ENCODE results near the gene HLA-DOB. TPM values are rescaled to one million over a fixed set of nuclear protein-coding genes. Genes with fewer than 3 reads are reported as not detected.
"Not testable (repeated sequence)": the region's sequence is repeated elsewhere in the genome, so short reads cannot be mapped to it uniquely, and the experiment has no call there.

Gene HLA-DOB
- total RNA-seq, 1 experiment from 2014 or later, result 8.2 TPM

- H3K4me3 ChIP-seq, result no peak overlapping the region
- DNase-seq, result no peak
- H3K9me3 ChIP-seq, result no peaks in the 10 kb centered on the region
- H3K27me3 ChIP-seq, result peaks cover 11% of the 10 kb centered on the region
- no peaks in the 10 kb centered on the region for H3K36me3 ChIP-seq
These were observed 23.8 kb downstream of the HLA-DOB start for GRCh38 chr6:32792901-32793435.

GRCh38 chr6:32790306-32790705 lies 26.5 kb downstream of the HLA-DOB start:
- H3K27me3 ChIP-seq, result peaks cover 6% of the 10 kb centered on the region
- H3K9me3 ChIP-seq, result no peaks in the 10 kb centered on the region
- no peak for DNase-seq
- H3K4me3 ChIP-seq, result no peak overlapping the region
- H3K36me3 ChIP-seq, result no peaks in the 10 kb centered on the region

GRCh38 chr6:32785781-32786533 lies 30.8 kb downstream of the HLA-DOB start:
- no peaks in the 10 kb centered on the region for H3K36me3 ChIP-seq
- H3K4me3 ChIP-seq, result no peak overlapping the region
- no peak for DNase-seq
- H3K27me3 ChIP-seq, result peaks cover 6% of the 10 kb centered on the region
- no peaks in the 10 kb centered on the region for H3K9me3 ChIP-seq

- not testable (repeated sequence) for H3K9me3 ChIP-seq, H3K27me3 ChIP-seq, DNase-seq, H3K4me3 ChIP-seq, H3K36me3 ChIP-seq
These were observed 33.9 kb downstream of the HLA-DOB start for GRCh38 chr6:32782923-32783322.

GRCh38 chr6:32779036-32779435 lies 37.8 kb downstream of the HLA-DOB start:
- H3K9me3 ChIP-seq, result no peaks in the 10 kb centered on the region
- DNase-seq, result no peak
- peaks cover 4% of the 10 kb centered on the region; the same call in 1 of the 2 replicates for H3K27me3 ChIP-seq
- no peaks in the 10 kb centered on the region for H3K36me3 ChIP-seq
- H3K4me3 ChIP-seq, result no peak overlapping the region

- H3K9me3 ChIP-seq, result no peaks in the 10 kb centered on the region
- DNase-seq, result no peak
- H3K4me3 ChIP-seq, result no peak overlapping the region
- peaks cover 15% of the 10 kb centered on the region for H3K27me3 ChIP-seq
- H3K36me3 ChIP-seq, result no peaks in the 10 kb centered on the region
These were observed 41.7 kb downstream of the HLA-DOB start for GRCh38 chr6:32775071-32775470.

- H3K36me3 ChIP-seq, result no peaks in the 10 kb centered on the region
- H3K9me3 ChIP-seq, result no peaks in the 10 kb centered on the region
- DNase-seq, result no peak
- no peak overlapping the region for H3K4me3 ChIP-seq
- peaks cover 15% of the 10 kb centered on the region for H3K27me3 ChIP-seq
These were observed 42.4 kb downstream of the HLA-DOB start for GRCh38 chr6:32774426-32774825.

- H3K36me3 ChIP-seq, result no peaks in the 10 kb centered on the region
- H3K27me3 ChIP-seq, result peaks cover 16% of the 10 kb centered on the region
- H3K4me3 ChIP-seq, result no peak overlapping the region
- DNase-seq, result no peak
- no peaks in the 10 kb centered on the region for H3K9me3 ChIP-seq
These were observed 44.1 kb downstream of the HLA-DOB start for GRCh38 chr6:32772656-32773055.

GRCh38 chr6:32764048-32764447 lies 52.8 kb downstream of the HLA-DOB start:
- no peaks in the 10 kb centered on the region for H3K9me3 ChIP-seq
- H3K27me3 ChIP-seq, result peaks cover 11% of the 10 kb centered on the region; the same call in 1 of the 2 replicates

GRCh38 chr6:32763421-32763820 lies 53.4 kb downstream of the HLA-DOB start, which contains the start of gene HLA-DQB2:
TSS of gene HLA-DQB2 (minus strand) at chr6:32763532. CDS start at chr6:32763470, 62 bp downstream.
- H3K36me3 ChIP-seq, result no peaks in the 10 kb centered on the region
- H3K4me3 ChIP-seq, result no peak within 1 kb of the TSS
- no peaks in the 10 kb centered on the region for H3K9me3 ChIP-seq
- peaks cover 11% of the 10 kb centered on the region; the same call in 1 of the 2 replicates for H3K27me3 ChIP-seq
- DNase-seq, result no peak

More at GRCh38 chr6:32764048-32764447, 52.8 kb downstream of the HLA-DOB start:
- no peak for DNase-seq
- H3K4me3 ChIP-seq, result no peak overlapping the region
- no peaks in the 10 kb centered on the region for H3K36me3 ChIP-seq

Other genes with a start within 250 kb of the HLA-DOB start
- not detected in 2 replicates for gene HLA-DRB1, start 227.2 kb downstream of the HLA-DOB start, total RNA-seq (2014; rRNA removed; shearing (Covaris generic); ENCODE audit: low replicate concordance)
- gene HLA-DQA1, start 179.6 kb downstream of the HLA-DOB start, total RNA-seq (2014; rRNA removed; shearing (Covaris generic); ENCODE audit: low replicate concordance), result not detected in 2 replicates
- not detected in 2 replicates for gene HLA-DQB1, start 150.3 kb downstream of the HLA-DOB start, total RNA-seq (2014; rRNA removed; shearing (Covaris generic); ENCODE audit: low replicate concordance)
- gene HLA-DQA2, start 75.6 kb downstream of the HLA-DOB start, total RNA-seq (2014; rRNA removed; shearing (Covaris generic); ENCODE audit: low replicate concordance), result not detected in 2 replicates
- gene HLA-DQB2, start 53.5 kb downstream of the HLA-DOB start, total RNA-seq (2014; rRNA removed; shearing (Covaris generic); ENCODE audit: low replicate concordance), result not detected in 2 replicates
- 87.2 and 112 TPM in 2 replicates for gene TAP2, start 21.7 kb upstream of the HLA-DOB start, total RNA-seq (2014; rRNA removed; shearing (Covaris generic); ENCODE audit: low replicate concordance)
- gene PSMB8, start 27.0 kb upstream of the HLA-DOB start, total RNA-seq (2014; rRNA removed; shearing (Covaris generic); ENCODE audit: low replicate concordance), result 164 and 166 TPM in 2 replicates
- 84.9 and 115 TPM in 2 replicates for gene TAP1, start 36.7 kb upstream of the HLA-DOB start, total RNA-seq (2014; rRNA removed; shearing (Covaris generic); ENCODE audit: low replicate concordance)
- 96.5 and 106 TPM in 2 replicates for gene PSMB9, start 37.2 kb upstream of the HLA-DOB start, total RNA-seq (2014; rRNA removed; shearing (Covaris generic); ENCODE audit: low replicate concordance)
- gene HLA-DMB, start 124.0 kb upstream of the HLA-DOB start, total RNA-seq (2014; rRNA removed; shearing (Covaris generic); ENCODE audit: low replicate concordance), result 0.76 and 0.79 TPM in 2 replicates
- 16.8 and 18.9 TPM in 2 replicates for gene HLA-DMA, start 136.1 kb upstream of the HLA-DOB start, total RNA-seq (2014; rRNA removed; shearing (Covaris generic); ENCODE audit: low replicate concordance)
- 207 and 281 TPM in 2 replicates for gene BRD2, start 151.6 kb upstream of the HLA-DOB start, total RNA-seq (2014; rRNA removed; shearing (Covaris generic); ENCODE audit: low replicate concordance)
- not detected in 2 replicates for gene HLA-DOA, start 192.6 kb upstream of the HLA-DOB start, total RNA-seq (2014; rRNA removed; shearing (Covaris generic); ENCODE audit: low replicate concordance)

Measured in MG63 (cell line).